Fibroblast of villous mesenchyme (primary cell): ENCODE measurements around the gene DEFB123. TPM values are rescaled to one million over a fixed set of nuclear protein-coding genes. Genes with fewer than 3 reads are reported as not detected.

Experiments
- DNase-seq: peaks from one replicate; pipeline ENCODE4 v3.0.0-alpha.2; 2010; ENCODE audit warnings: low read depth
- H3K4me3 ChIP-seq: 2 replicates; pipeline ENCODE4 v1.5.1; 2011; ENCODE audit warnings: low read depth, mild to moderate bottlenecking, low read length
- total RNA-seq: library from RNA; depleted of rRNA; stranded (reverse); fragments of >200 nt; gene quantifications from 2 replicates; pipeline ENCODE4 v1.2.3, GENCODE V29; 2012
- TF ChIP-seq, protein P1 (sequence below): IDR thresholded peaks from 2 replicates; pipeline ENCODE4 v1.5.1; 2012; ENCODE audit warnings: low read depth, mild to moderate bottlenecking, low read length; ENCODE audit not compliant: insufficient read depth

The DEFB123 gene, protein sequence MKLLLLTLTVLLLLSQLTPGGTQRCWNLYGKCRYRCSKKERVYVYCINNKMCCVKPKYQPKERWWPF
- total RNA-seq: not detected in 2 replicates

DNA sequence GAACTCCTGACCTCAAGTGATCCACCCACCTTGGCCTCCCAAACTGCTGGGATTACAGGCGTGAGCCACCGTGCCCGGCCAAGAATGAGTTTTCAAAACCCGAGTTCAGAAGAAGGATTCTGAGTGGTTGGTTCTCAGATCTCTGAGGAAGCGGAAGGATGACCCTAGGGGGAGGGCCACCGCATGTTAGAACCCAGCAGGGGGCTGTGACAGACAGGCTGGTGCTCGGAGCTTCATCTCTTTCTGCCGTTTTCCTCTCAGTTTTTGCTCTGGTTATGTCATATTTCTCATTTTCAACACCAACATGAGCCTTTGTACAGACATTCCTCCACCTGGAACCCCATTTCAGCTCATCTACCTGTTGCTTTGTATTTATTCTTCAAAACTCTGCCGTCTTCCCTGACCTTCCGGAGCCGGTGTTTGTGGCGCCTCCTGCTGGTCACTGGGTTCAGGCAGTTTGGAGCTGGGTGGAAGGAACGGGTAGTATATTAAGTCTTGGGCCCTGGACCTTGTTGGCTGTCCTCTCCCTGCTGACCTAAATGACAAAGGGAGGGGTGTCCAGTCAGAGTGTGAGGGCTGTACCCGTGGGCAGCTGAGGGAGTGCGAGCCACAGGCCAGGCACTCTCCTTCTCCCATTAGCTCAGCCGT is at the start of gene DEFB123:
Gene DEFB123, plus strand, starts transcription at position 621 of the 648 bp plus-strand sequence. CDS start 67 bp downstream, outside the sequence.
- H3K4me3 ChIP-seq: no peak within 1 kb of the TSS
- TF ChIP-seq, protein P1, sequence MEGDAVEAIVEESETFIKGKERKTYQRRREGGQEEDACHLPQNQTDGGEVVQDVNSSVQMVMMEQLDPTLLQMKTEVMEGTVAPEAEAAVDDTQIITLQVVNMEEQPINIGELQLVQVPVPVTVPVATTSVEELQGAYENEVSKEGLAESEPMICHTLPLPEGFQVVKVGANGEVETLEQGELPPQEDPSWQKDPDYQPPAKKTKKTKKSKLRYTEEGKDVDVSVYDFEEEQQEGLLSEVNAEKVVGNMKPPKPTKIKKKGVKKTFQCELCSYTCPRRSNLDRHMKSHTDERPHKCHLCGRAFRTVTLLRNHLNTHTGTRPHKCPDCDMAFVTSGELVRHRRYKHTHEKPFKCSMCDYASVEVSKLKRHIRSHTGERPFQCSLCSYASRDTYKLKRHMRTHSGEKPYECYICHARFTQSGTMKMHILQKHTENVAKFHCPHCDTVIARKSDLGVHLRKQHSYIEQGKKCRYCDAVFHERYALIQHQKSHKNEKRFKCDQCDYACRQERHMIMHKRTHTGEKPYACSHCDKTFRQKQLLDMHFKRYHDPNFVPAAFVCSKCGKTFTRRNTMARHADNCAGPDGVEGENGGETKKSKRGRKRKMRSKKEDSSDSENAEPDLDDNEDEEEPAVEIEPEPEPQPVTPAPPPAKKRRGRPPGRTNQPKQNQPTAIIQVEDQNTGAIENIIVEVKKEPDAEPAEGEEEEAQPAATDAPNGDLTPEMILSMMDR: no peak
- no peak for DNase-seq

DNA sequence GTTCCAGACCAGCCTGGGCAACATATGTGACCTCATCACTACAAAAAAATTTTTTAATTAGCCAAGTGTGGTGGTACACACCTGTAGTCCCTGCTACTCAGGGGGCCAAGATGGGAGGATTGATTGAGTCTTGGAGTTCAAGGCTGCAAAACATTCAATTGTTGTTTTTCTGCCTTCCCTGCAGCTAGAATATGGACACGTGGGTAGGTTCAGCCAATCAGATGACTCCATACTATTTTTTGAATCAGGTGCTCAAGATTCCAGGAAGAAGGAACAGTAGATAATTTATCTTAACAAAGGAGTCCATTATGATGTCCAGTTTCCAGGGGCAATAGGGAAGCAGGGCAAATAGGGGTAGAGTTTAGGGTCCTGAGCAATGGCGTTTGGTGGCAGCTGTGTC is 47.6 kb upstream of the DEFB123 start:
- no peak overlapping the region for H3K4me3 ChIP-seq
- DNase-seq: no peak

DNA sequence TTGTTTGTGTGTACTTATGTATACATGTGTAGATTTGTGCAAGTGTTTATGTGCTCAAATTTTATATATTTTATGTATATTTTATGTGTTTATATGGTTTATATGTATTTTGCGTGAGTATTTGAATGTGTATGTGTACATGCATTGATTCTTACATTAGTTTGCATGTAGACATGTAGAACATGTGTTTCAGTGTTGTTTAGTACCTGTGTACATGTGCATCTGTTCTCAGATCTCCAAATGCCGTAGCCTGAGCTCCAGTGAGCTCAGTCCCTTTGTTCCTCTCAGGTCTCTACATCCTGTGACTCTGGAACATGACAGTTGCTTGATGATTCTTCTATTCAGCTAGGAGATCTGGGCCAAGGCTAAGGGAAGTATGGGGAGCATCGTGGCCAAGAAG is 45.5 kb upstream of the DEFB123 start:
- no peak overlapping the region for H3K4me3 ChIP-seq
- DNase-seq: no peak
- TF ChIP-seq, protein P1: no peak

More for the DNA sequence above, 47.6 kb upstream of the DEFB123 start:
- TF ChIP-seq, protein P1: no peak

DNA sequence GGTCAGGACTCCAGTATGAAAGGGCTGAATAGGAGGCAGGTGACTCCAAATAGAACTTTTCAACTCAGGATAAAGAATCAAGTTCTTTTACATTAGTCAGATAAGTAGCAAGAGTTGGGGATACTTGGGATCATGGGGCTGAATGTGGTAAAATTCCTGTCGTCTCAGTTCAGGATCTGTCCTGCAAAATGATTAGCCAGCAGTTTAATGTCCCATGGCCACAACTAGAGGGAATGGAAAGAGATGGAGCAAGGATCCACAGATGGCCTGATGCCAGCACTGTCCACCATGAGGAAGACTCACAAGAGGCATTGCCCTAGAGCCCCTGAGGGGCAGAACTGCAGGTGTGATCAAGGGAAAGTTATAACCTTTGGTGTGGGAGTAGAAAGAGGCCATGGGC is 36.5 kb upstream of the DEFB123 start:
- TF ChIP-seq, protein P1: no peak
- no peak for DNase-seq
- H3K4me3 ChIP-seq: no peak overlapping the region

DNA sequence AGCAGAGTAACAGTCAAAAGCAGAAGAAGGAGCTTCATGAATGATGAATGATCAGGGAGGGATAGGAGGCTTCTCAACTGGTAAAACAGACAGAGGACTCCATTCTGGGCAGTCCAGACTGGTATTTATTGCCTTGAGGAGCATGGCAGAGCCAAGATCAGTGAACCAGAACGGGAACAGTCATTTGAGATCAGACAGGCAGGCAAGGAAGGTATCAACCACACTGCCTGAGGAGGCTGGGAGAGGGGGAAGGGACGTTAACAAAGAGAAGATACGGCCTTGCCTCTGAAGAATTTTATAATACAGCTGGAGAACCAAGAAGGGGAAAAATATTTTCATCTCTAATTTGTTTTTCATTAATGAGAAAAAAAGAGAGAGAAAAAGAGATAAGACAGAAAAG is 34.3 kb upstream of the DEFB123 start, which contains the start of gene DEFB121:
Gene DEFB121, minus strand, starts transcription at position 101 of the 400 bp plus-strand sequence. Its CDS starts 63 bp downstream, at position 38.
- TF ChIP-seq, protein P1: no peak
- no peak for DNase-seq
- H3K4me3 ChIP-seq: no peak within 1 kb of the TSS

DNA sequence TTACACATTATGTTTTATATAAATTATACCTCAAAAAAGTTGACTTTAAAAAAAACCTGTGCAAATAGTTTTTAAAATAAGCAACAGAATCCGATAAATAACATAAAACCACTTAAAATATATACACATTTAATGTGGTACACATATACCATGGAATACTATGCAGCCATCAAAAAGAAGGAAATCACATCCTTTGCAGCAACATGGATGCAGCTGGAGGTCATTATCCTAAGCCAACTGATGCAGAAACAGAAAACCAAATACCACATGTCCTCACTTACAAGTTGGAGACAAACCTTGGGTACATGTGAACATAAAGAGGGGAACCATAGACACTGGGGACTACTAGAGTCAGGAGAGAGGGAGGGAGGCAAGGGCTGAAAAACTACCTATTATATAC is 30.4 kb upstream of the DEFB123 start:
- no peak for DNase-seq
- TF ChIP-seq, protein P1: no peak

More for the DNA sequence above, 30.4 kb upstream of the DEFB123 start:
- no peak overlapping the region for H3K4me3 ChIP-seq
